ENCODE results near the gene CDT1.

DNA sequence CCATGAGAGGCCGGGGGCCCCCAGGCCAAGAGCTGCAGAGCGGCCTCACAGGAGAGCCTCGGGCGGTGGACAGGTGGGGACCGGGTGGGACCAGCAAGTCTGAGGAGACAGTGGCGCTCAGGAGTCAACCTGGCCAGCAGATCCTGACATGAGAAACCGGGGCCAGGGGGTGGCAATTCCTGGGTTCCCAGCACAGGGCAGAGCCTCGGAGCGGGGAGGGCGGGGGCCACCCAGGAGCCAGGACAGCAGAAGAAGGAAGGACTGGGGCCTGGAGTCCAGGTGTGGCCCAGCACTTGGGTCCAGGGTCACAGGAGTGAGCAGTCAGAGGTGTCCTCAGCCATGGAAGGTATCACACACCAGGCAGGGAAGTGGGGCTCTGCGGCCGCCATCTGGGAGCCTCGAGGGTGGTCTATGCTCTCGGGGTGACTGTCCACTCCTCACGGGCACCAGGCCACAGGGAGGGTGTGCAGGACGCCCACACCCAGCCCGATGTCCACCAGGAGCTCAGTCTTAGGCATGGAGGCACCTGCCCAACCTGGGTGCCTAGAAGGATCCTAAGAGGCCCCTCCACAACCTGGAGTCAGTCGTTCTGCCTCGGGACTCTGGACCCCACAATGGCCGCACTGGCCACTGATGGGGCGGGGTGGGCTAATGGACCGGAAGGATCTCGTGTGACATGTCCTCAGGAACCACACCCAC, 47.7 kb upstream of the CDT1 start:
- TF ChIP-seq NANOG (IDR thresholded peaks at IDR 0.05; ENCODE audit: borderline replicate concordance): no peak
- TF ChIP-seq CTCF (conservative IDR thresholded peaks at IDR 0.05; ENCODE audit: low read depth in 2 of 2): no peak; a peak in 1 of 4 replicates
- TF ChIP-seq CREB1 (CRISPR knock-in tag; IDR thresholded peaks at IDR 0.05; ENCODE audit: low read depth): no peak
